ENCODE measurements around the gene MPEG1. TPM values are rescaled to one million over a fixed set of nuclear protein-coding genes. Genes with fewer than 3 reads are reported as not detected.

MPEG1 gene
- total RNA-seq, 2 donors from 2014 or later = 29.8 to 32.1 TPM

GRCh38 chr11:59188954-59189353 lies 23.8 kb downstream of the MPEG1 start:
- ATAC-seq (ENCODE audit: insufficient number of reproducible peaks, low FRiP score, low read depth) (no peak), DNase-seq (ENCODE audit: low spot score) (no peak)
- Histone ChIP-seq H3K36me3 (peaks cover 3% of the 10 kb centered on the region), H3K4me1 (ENCODE audit: control insufficient read depth in 1 of 2, low read depth in 2 of 2) (no peaks in the 10 kb centered on the region), H3K27ac (no peak overlapping the region), H3K4me3 (no peak overlapping the region), H3K9me3 (no peaks in the 10 kb centered on the region), H3K27me3 (replicated peaks; ENCODE audit: insufficient read depth) (no peaks in the 10 kb centered on the region)
- no peak for TF ChIP-seq CTCF (IDR thresholded peaks at IDR 0.05)

- Histone ChIP-seq H3K4me1 (ENCODE audit: control insufficient read depth in 1 of 2, low read depth in 2 of 2) (no peaks in the 10 kb centered on the region), H3K36me3 (peaks cover 3% of the 10 kb centered on the region), H3K27me3 (replicated peaks; ENCODE audit: insufficient read depth) (no peaks in the 10 kb centered on the region), H3K4me3 (no peak overlapping the region), H3K27ac (no peak overlapping the region), H3K9me3 (no peaks in the 10 kb centered on the region)
- DNase-seq (ENCODE audit: low spot score) (no peak), ATAC-seq (ENCODE audit: insufficient number of reproducible peaks, low FRiP score, low read depth) (no peak)
- no peak for TF ChIP-seq CTCF (IDR thresholded peaks at IDR 0.05)
Observed at GRCh38 chr11:59187587-59187986, 25.1 kb downstream of the MPEG1 start.

GRCh38 chr11:59187035-59187434 lies 25.7 kb downstream of the MPEG1 start:
- TF ChIP-seq CTCF (IDR thresholded peaks at IDR 0.05) = no peak
- no peaks in the 10 kb centered on the region for H3K27me3 ChIP-seq (replicated peaks; ENCODE audit: insufficient read depth)
- H3K36me3 ChIP-seq = peaks cover 3% of the 10 kb centered on the region
- H3K4me1 ChIP-seq (ENCODE audit: control insufficient read depth in 1 of 2, low read depth in 2 of 2) = no peaks in the 10 kb centered on the region
- DNase-seq (ENCODE audit: low spot score) (no peak), ATAC-seq (ENCODE audit: insufficient number of reproducible peaks, low FRiP score, low read depth) (no peak)
- H3K9me3 ChIP-seq = no peaks in the 10 kb centered on the region
- H3K4me3 ChIP-seq = no peak overlapping the region
- no peak overlapping the region for H3K27ac ChIP-seq

- Histone ChIP-seq H3K9me3 (no peaks in the 10 kb centered on the region), H3K4me1 (ENCODE audit: control insufficient read depth in 1 of 2, low read depth in 2 of 2) (no peaks in the 10 kb centered on the region), H3K27me3 (replicated peaks; ENCODE audit: insufficient read depth) (no peaks in the 10 kb centered on the region), H3K36me3 (peaks cover 3% of the 10 kb centered on the region), H3K4me3 (no peak overlapping the region), H3K27ac (no peak overlapping the region)
- ATAC-seq (ENCODE audit: insufficient number of reproducible peaks, low FRiP score, low read depth) (no peak), DNase-seq (ENCODE audit: low spot score) (no peak)
- peak; percentile 39 for TF ChIP-seq CTCF (IDR thresholded peaks at IDR 0.05)
Observed at GRCh38 chr11:59186130-59186594, 26.6 kb downstream of the MPEG1 start.

- Histone ChIP-seq H3K9me3 (no peaks in the 10 kb centered on the region), H3K27me3 (replicated peaks; ENCODE audit: insufficient read depth) (no peaks in the 10 kb centered on the region), H3K4me3 (no peak overlapping the region), H3K27ac (no peak overlapping the region), H3K4me1 (ENCODE audit: control insufficient read depth in 1 of 2, low read depth in 2 of 2) (no peaks in the 10 kb centered on the region), H3K36me3 (peaks cover 3% of the 10 kb centered on the region)
- DNase-seq (ENCODE audit: low spot score) = no peak
- no peak for ATAC-seq (ENCODE audit: insufficient number of reproducible peaks, low FRiP score, low read depth)
- no peak for TF ChIP-seq CTCF (IDR thresholded peaks at IDR 0.05)
Observed at GRCh38 chr11:59185386-59185945, 27.3 kb downstream of the MPEG1 start.
